ENCODE data around the gene COPA.

Gene COPA

GRCh38 chr1:160376525-160377131 lies 33.6 kb upstream of the COPA start:
- TF ChIP-seq EZH2phosphoT487 (IDR thresholded peaks at IDR 0.05; ENCODE audit: borderline replicate concordance) (no peak), CTCF (conservative IDR thresholded peaks at IDR 0.05; ENCODE audit: low read length) (peak; percentile 99)
- Histone ChIP-seq H3K9me2 (replicated peaks; ENCODE audit: low read depth, low read length) (no peaks in the 10 kb centered on the region), H3F3A (ENCODE audit: low read depth) (no peaks in the 10 kb centered on the region), H3K9ac (ENCODE audit: low read depth, low read length, poor library complexity, severe bottlenecking) (peak overlapping the region; percentile 37), H3K4me2 (ENCODE audit: low read depth, low read length, poor library complexity, severe bottlenecking) (peak overlapping the region; percentile 39), H3K4me3 (ENCODE audit: low read length, poor library complexity, severe bottlenecking) (no peak overlapping the region), H3K9me3 (ENCODE audit: insufficient read depth, low read depth, low read length) (no peaks in the 10 kb centered on the region), H4K20me1 (ENCODE audit: insufficient read depth, low read length, poor library complexity, severe bottlenecking) (no peaks in the 10 kb centered on the region), H3K79me2 (ENCODE audit: insufficient read depth, low read length) (no peaks in the 10 kb centered on the region), H3K36me3 (ENCODE audit: insufficient read depth, low read length) (no peaks in the 10 kb centered on the region), H3K4me1 (ENCODE audit: insufficient read depth, low read length, poor library complexity, severe bottlenecking) (no peaks in the 10 kb centered on the region), H3K27me3 (ENCODE audit: insufficient read depth, low read length, poor library complexity, severe bottlenecking) (no peaks in the 10 kb centered on the region), H2AFZ (ENCODE audit: low read length) (peak overlapping the region; percentile 74)

GRCh38 chr1:160375788-160376524 lies 32.9 kb upstream of the COPA start:
- peak overlapping the region; percentile 37 for H3K9ac ChIP-seq (ENCODE audit: low read depth, low read length, poor library complexity, severe bottlenecking)
- TF ChIP-seq CTCF (conservative IDR thresholded peaks at IDR 0.05; ENCODE audit: low read length) (no peak), EZH2phosphoT487 (IDR thresholded peaks at IDR 0.05; ENCODE audit: borderline replicate concordance) (no peak)
- H3K36me3 ChIP-seq (ENCODE audit: insufficient read depth, low read length), result no peaks in the 10 kb centered on the region
- H3K27me3 ChIP-seq (ENCODE audit: insufficient read depth, low read length, poor library complexity, severe bottlenecking), result no peaks in the 10 kb centered on the region
- no peaks in the 10 kb centered on the region for H4K20me1 ChIP-seq (ENCODE audit: insufficient read depth, low read length, poor library complexity, severe bottlenecking)
- H3F3A ChIP-seq (ENCODE audit: low read depth), result no peaks in the 10 kb centered on the region
- H2AFZ ChIP-seq (ENCODE audit: low read length), result peak overlapping the region; percentile 74
- H3K79me2 ChIP-seq (ENCODE audit: insufficient read depth, low read length), result no peaks in the 10 kb centered on the region
- no peaks in the 10 kb centered on the region for H3K9me3 ChIP-seq (ENCODE audit: insufficient read depth, low read depth, low read length)
- H3K4me1 ChIP-seq (ENCODE audit: insufficient read depth, low read length, poor library complexity, severe bottlenecking), result no peaks in the 10 kb centered on the region
- peak overlapping the region; percentile 39 for H3K4me2 ChIP-seq (ENCODE audit: low read depth, low read length, poor library complexity, severe bottlenecking)
- no peaks in the 10 kb centered on the region for H3K9me2 ChIP-seq (replicated peaks; ENCODE audit: low read depth, low read length)
- no peak overlapping the region for H3K4me3 ChIP-seq (ENCODE audit: low read length, poor library complexity, severe bottlenecking)

GRCh38 chr1:160374306-160375110 lies 31.5 kb upstream of the COPA start:
- no peaks in the 10 kb centered on the region for H3K4me1 ChIP-seq (ENCODE audit: insufficient read depth, low read length, poor library complexity, severe bottlenecking)
- H3K9me2 ChIP-seq (replicated peaks; ENCODE audit: low read depth, low read length), result no peaks in the 10 kb centered on the region
- no peak overlapping the region for H3K4me3 ChIP-seq (ENCODE audit: low read length, poor library complexity, severe bottlenecking)
- TF ChIP-seq EZH2phosphoT487 (IDR thresholded peaks at IDR 0.05; ENCODE audit: borderline replicate concordance) (no peak), CTCF (conservative IDR thresholded peaks at IDR 0.05; ENCODE audit: low read length) (no peak)
- no peak overlapping the region for H3K9ac ChIP-seq (ENCODE audit: low read depth, low read length, poor library complexity, severe bottlenecking)
- H3K27me3 ChIP-seq (ENCODE audit: insufficient read depth, low read length, poor library complexity, severe bottlenecking), result no peaks in the 10 kb centered on the region
- H4K20me1 ChIP-seq (ENCODE audit: insufficient read depth, low read length, poor library complexity, severe bottlenecking), result no peaks in the 10 kb centered on the region
- H3F3A ChIP-seq (ENCODE audit: low read depth), result no peaks in the 10 kb centered on the region
- no peaks in the 10 kb centered on the region for H3K36me3 ChIP-seq (ENCODE audit: insufficient read depth, low read length)
- H3K79me2 ChIP-seq (ENCODE audit: insufficient read depth, low read length), result no peaks in the 10 kb centered on the region
- H2AFZ ChIP-seq (ENCODE audit: low read length), result no peak overlapping the region
- no peak overlapping the region for H3K4me2 ChIP-seq (ENCODE audit: low read depth, low read length, poor library complexity, severe bottlenecking)
- H3K9me3 ChIP-seq (ENCODE audit: insufficient read depth, low read depth, low read length), result no peaks in the 10 kb centered on the region
